ENCODE results near the gene TSKU.

The TSKU gene

DNA sequence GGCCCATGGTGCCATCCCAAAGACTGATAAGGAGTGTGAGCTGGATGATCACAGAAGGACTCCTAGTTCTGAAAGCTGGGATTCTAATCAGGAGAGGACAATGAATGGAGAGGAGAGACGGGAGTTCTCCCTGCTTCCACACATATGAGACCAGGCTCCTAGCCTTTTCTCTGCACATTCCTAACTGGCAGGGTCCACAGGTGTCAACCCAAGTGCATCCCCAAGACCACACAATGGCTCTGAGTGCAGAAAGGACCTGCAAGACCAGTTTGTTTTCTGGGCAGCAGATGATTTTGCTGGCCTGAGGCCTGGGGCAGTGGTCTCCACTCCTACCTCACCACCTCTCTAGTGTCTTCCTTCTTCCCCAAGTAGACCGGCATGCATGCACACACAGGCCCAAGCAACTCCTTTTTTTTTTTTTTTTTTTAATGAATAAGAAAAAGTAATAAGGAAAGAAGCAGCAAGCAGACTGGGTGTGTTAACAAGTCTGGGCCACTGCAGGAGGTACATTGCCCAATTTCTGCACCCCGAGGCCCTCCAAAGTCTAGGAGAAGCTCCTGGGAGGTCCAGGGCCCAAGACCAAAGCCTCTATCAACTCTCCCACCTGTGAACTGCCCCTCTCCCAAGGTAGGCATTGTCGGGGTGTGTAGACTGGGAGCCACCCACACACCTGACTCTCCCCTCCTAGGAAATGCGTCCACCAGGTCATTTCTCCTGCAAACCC lies 1.2 kb upstream of the TSKU start:
- peak overlapping the region; percentile 94; the same call in 1 of the 2 replicates for H3K9ac ChIP-seq
- H3K36me3 ChIP-seq (ENCODE audit: insufficient read depth): no peaks in the 10 kb centered on the region
- no peaks in the 10 kb centered on the region for H4K20me1 ChIP-seq (ENCODE audit: insufficient read depth)
- H3K4me2 ChIP-seq: peak overlapping the region; percentile 70
- peak overlapping the region; percentile 59; the same call in 1 of the 2 replicates for H2AFZ ChIP-seq (ENCODE audit: low read depth)
- no peak for TF ChIP-seq CTCF (conservative IDR thresholded peaks at IDR 0.05; ENCODE audit: low read depth, low read length)
- peaks cover 21% of the 10 kb centered on the region for H3K4me1 ChIP-seq (ENCODE audit: low read depth, poor library complexity, severe bottlenecking)
- H3K4me3 ChIP-seq (IDR thresholded peaks at IDR 0.05; ENCODE audit: insufficient read depth, low read depth, low read length): no peak overlapping the region
- H3K27me3 ChIP-seq (ENCODE audit: insufficient read depth, low read depth): no peaks in the 10 kb centered on the region
- H3K79me2 ChIP-seq (ENCODE audit: insufficient read depth, low read depth): peaks cover 13% of the 10 kb centered on the region; the same call in 1 of the 2 replicates
- H3K27ac ChIP-seq: peak overlapping the region; percentile 49; the same call in 1 of the 2 replicates

- Histone ChIP-seq H3K27ac (peak overlapping the region; percentile 49; the same call in 1 of the 2 replicates), H3K9ac (peak overlapping the region; percentile 94; the same call in 1 of the 2 replicates), H3K4me2 (peak overlapping the region; percentile 70), H4K20me1 (ENCODE audit: insufficient read depth) (no peaks in the 10 kb centered on the region), H3K27me3 (ENCODE audit: insufficient read depth, low read depth) (no peaks in the 10 kb centered on the region), H3K4me1 (ENCODE audit: low read depth, poor library complexity, severe bottlenecking) (peaks cover 16% of the 10 kb centered on the region), H3K36me3 (ENCODE audit: insufficient read depth) (no peaks in the 10 kb centered on the region), H3K79me2 (ENCODE audit: insufficient read depth, low read depth) (peaks cover 13% of the 10 kb centered on the region; the same call in 1 of the 2 replicates), H3K4me3 (IDR thresholded peaks at IDR 0.05; ENCODE audit: insufficient read depth, low read depth, low read length) (no peak overlapping the region), H2AFZ (ENCODE audit: low read depth) (peak overlapping the region; percentile 59)
- TF ChIP-seq CTCF (conservative IDR thresholded peaks at IDR 0.05; ENCODE audit: low read depth, low read length): no peak
These were observed 444 bp upstream of the TSKU start for GRCh38 chr11:76782531-76783293.

GRCh38 chr11:76783896-76784813 lies 999 bp downstream of the TSKU start:
- Histone ChIP-seq H3K9ac (peak overlapping the region; percentile 94; the same call in 1 of the 2 replicates), H3K27ac (no peak overlapping the region), H3K36me3 (ENCODE audit: insufficient read depth) (no peaks in the 10 kb centered on the region), H3K4me3 (IDR thresholded peaks at IDR 0.05; ENCODE audit: insufficient read depth, low read depth, low read length) (no peak overlapping the region), H3K4me2 (peak overlapping the region; percentile 68; the same call in 1 of the 2 replicates), H4K20me1 (ENCODE audit: insufficient read depth) (no peaks in the 10 kb centered on the region), H3K27me3 (ENCODE audit: insufficient read depth, low read depth) (no peaks in the 10 kb centered on the region), H3K79me2 (ENCODE audit: insufficient read depth, low read depth) (peaks cover 13% of the 10 kb centered on the region; the same call in 1 of the 2 replicates), H3K4me1 (ENCODE audit: low read depth, poor library complexity, severe bottlenecking) (peaks cover 11% of the 10 kb centered on the region), H2AFZ (ENCODE audit: low read depth) (no peak overlapping the region)
- TF ChIP-seq CTCF (conservative IDR thresholded peaks at IDR 0.05; ENCODE audit: low read depth, low read length): no peak

- H3K36me3 ChIP-seq (ENCODE audit: insufficient read depth): no peaks in the 10 kb centered on the region
- H3K4me1 ChIP-seq (ENCODE audit: low read depth, poor library complexity, severe bottlenecking): peaks cover 11% of the 10 kb centered on the region
- peaks cover 13% of the 10 kb centered on the region; the same call in 1 of the 2 replicates for H3K79me2 ChIP-seq (ENCODE audit: insufficient read depth, low read depth)
- no peak overlapping the region for H3K9ac ChIP-seq
- no peaks in the 10 kb centered on the region for H4K20me1 ChIP-seq (ENCODE audit: insufficient read depth)
- no peak overlapping the region for H3K27ac ChIP-seq
- no peak overlapping the region for H3K4me2 ChIP-seq
- no peak overlapping the region for H2AFZ ChIP-seq (ENCODE audit: low read depth)
- no peaks in the 10 kb centered on the region for H3K27me3 ChIP-seq (ENCODE audit: insufficient read depth, low read depth)
- H3K4me3 ChIP-seq (IDR thresholded peaks at IDR 0.05; ENCODE audit: insufficient read depth, low read depth, low read length): no peak overlapping the region
- TF ChIP-seq CTCF (conservative IDR thresholded peaks at IDR 0.05; ENCODE audit: low read depth, low read length): no peak
These were observed 2.4 kb downstream of the TSKU start for GRCh38 chr11:76785513-76785912.

Measured in KMS-11 (cell line).